IMR-90 (cell line): ENCODE results near the gene AP3M1. TPM values are rescaled to one million over a fixed set of nuclear protein-coding genes. Genes with fewer than 3 reads are reported as not detected.

Experiments
- ATAC-seq: fragments of 200-7000 bp; cut with Tn5 transposase; 2 replicates; pipeline ENCODE4 v1.9.1; 2020; ENCODE audit warnings: low read depth, mild to moderate bottlenecking, moderate library complexity
- BruUV-seq: library from RNA; stranded (reverse); fragments of 400-500 nt; replicated peaks from 2 replicates; lab custom pipeline; 2021; lab: Mats Ljungman, UMichigan
- CTCF ChIA-PET: fragments of 300-600 bp; formaldehyde crosslinking; extraction: SDS; loops from one replicate; lab custom pipeline; 2021; ENCODE audit warnings: antibody characterized with exemption; lab: Yijun Ruan, JAX
- POLR2A ChIA-PET: fragments of 300-600 bp; sonication (Branson Sonifier 250); formaldehyde crosslinking; loops from one replicate; lab custom pipeline; 2022; ENCODE audit warnings: antibody characterized with exemption; ENCODE audit not compliant: unreplicated experiment; lab: Charles Lee
- DNase-seq: peaks from one replicate; pipeline ENCODE4 v3.0.0; 2013
- H2AFZ ChIP-seq: replicated peaks from 2 replicates; pipeline ENCODE3; 2013; ENCODE audit warnings: low read length, mild to moderate bottlenecking; ENCODE audit not compliant: poor library complexity
- H2AK5ac ChIP-seq: 2 replicates; pipeline ENCODE4 v1.6.1; 2013; ENCODE audit warnings: low read depth, low read length, inconsistent platforms
- H2AK9ac ChIP-seq: replicated peaks from 2 replicates; pipeline ENCODE3; 2013; ENCODE audit warnings: mild to moderate bottlenecking, low read depth, low read length, moderate library complexity; ENCODE audit not compliant: poor library complexity
- H2BK120ac ChIP-seq: 2 replicates; pipeline ENCODE4 v1.6.1; 2013; ENCODE audit warnings: low read depth, low read length, inconsistent platforms
- H2BK15ac ChIP-seq: 3 replicates; pipeline ENCODE4 v1.6.1; 2013; ENCODE audit warnings: low read depth, low read length, inconsistent platforms
- H2BK20ac ChIP-seq: 2 replicates; pipeline ENCODE4 v1.6.1; 2013; ENCODE audit warnings: low read depth, mild to moderate bottlenecking, inconsistent platforms, low read length, moderate library complexity
- H2BK5ac ChIP-seq: 2 replicates; pipeline ENCODE4 v1.6.1; 2013; ENCODE audit warnings: mild to moderate bottlenecking, low read depth, low read length, inconsistent platforms; ENCODE audit not compliant: poor library complexity, severe bottlenecking
- H3K14ac ChIP-seq: replicated peaks from 2 replicates; pipeline ENCODE4 v1.6.1; 2013; ENCODE audit warnings: low read depth, low read length, inconsistent platforms
- H3K18ac ChIP-seq: 2 replicates; pipeline ENCODE4 v1.6.1; 2013; ENCODE audit warnings: low read depth, low read length, control low read depth
- H3K23ac ChIP-seq: 2 replicates; pipeline ENCODE4 v1.6.1; 2013; ENCODE audit warnings: low read depth, low read length, inconsistent platforms
- H3K27ac ChIP-seq: 2 replicates; pipeline ENCODE4 v1.5.1; 2013; ENCODE audit warnings: mild to moderate bottlenecking, control low read depth, low read length; ENCODE audit not compliant: insufficient read depth
- H3K27me3 ChIP-seq: 2 replicates; pipeline ENCODE4 v1.6.1; 2013; ENCODE audit warnings: low read length; ENCODE audit not compliant: control insufficient read depth, insufficient read depth
- H3K36me3 ChIP-seq: 2 replicates; pipeline ENCODE4 v1.6.1; 2013; ENCODE audit warnings: low read length, mixed read lengths; ENCODE audit not compliant: control insufficient read depth, insufficient read depth
- H3K4ac ChIP-seq: 2 replicates; pipeline ENCODE4 v1.6.1; 2013; ENCODE audit warnings: low read depth, low read length, inconsistent platforms
- H3K4me1 ChIP-seq: 2 replicates; pipeline ENCODE4 v1.6.1; 2013; ENCODE audit warnings: low read length, mixed read lengths; ENCODE audit not compliant: control insufficient read depth, insufficient read depth
- H3K4me2 ChIP-seq: 2 replicates; pipeline ENCODE4 v1.6.1; 2013; ENCODE audit warnings: low read depth, mild to moderate bottlenecking, control low read depth, low read length, moderate library complexity
- H3K4me3 ChIP-seq: 2 replicates; pipeline ENCODE4 v1.5.1; 2013; ENCODE audit warnings: low read depth, mild to moderate bottlenecking, control low read depth, low read length, moderate library complexity; ENCODE audit not compliant: insufficient read depth
- H3K56ac ChIP-seq: 2 replicates; pipeline ENCODE4 v1.6.1; 2013; ENCODE audit warnings: low read length, inconsistent platforms; ENCODE audit not compliant: insufficient read depth; ENCODE audit errors: extremely low read depth
- H3K79me1 ChIP-seq, 2 experiments: 2 replicates each; pipeline ENCODE4 v1.6.1; 2013; ENCODE audit warnings: low read length in 2 of 2, inconsistent platforms in 1 of 2, low read depth in 1 of 2
- H3K9ac ChIP-seq: 2 replicates; pipeline ENCODE4 v1.6.1; 2013; ENCODE audit warnings: low read depth, low read length, control low read depth
- H3K9me1 ChIP-seq: 2 replicates; pipeline ENCODE4 v1.6.1; 2013; ENCODE audit warnings: low read length, inconsistent platforms; ENCODE audit not compliant: insufficient read depth
- H3K9me3 ChIP-seq: 2 replicates; pipeline ENCODE4 v1.6.1; 2013; ENCODE audit warnings: low read length; ENCODE audit not compliant: control insufficient read depth, insufficient read depth
- H4K20me1 ChIP-seq: 2 replicates; pipeline ENCODE4 v1.6.1; 2013; ENCODE audit warnings: low read length, inconsistent platforms; ENCODE audit not compliant: insufficient read depth
- H4K5ac ChIP-seq: 2 replicates; pipeline ENCODE4 v1.6.1; 2013; ENCODE audit warnings: mild to moderate bottlenecking, low read depth, low read length, control low read depth
- H4K8ac ChIP-seq, 2 experiments: 2 replicates each; pipeline ENCODE4 v1.6.1; 2013; ENCODE audit warnings: low read depth in 2 of 2, low read length in 2 of 2, control low read depth in 1 of 2, inconsistent platforms in 1 of 2
- H4K91ac ChIP-seq: 2 replicates; pipeline ENCODE4 v1.6.1; 2013; ENCODE audit warnings: low read depth, low read length, inconsistent platforms; ENCODE audit not compliant: insufficient read depth
- BHLHE40 ChIP-seq: fragments of 150-350 bp; IDR thresholded peaks from 2 replicates; pipeline ENCODE4 v1.6.1; 2016; ENCODE audit warnings: mild to moderate bottlenecking, low read depth, low read length
- CHD1 ChIP-seq: IDR thresholded peaks from 2 replicates; pipeline ENCODE4 v1.6.1; 2012; ENCODE audit warnings: low read depth, low read length, improper control_type of control experiment
- MAFK ChIP-seq: IDR thresholded peaks from 2 replicates; pipeline ENCODE4 v1.6.1; 2012; ENCODE audit warnings: low read depth, low read length, improper control_type of control experiment
- NFE2L2 ChIP-seq: fragments of 150-350 bp; IDR thresholded peaks from 2 replicates; pipeline ENCODE4 v1.6.1; 2016; ENCODE audit warnings: low read depth, mild to moderate bottlenecking, low read length
- RAD21 ChIP-seq: IDR thresholded peaks from 2 replicates; pipeline ENCODE4 v1.6.1; 2012; ENCODE audit warnings: low read length, improper control_type of control experiment
- RCOR1 ChIP-seq: IDR thresholded peaks from 2 replicates; pipeline ENCODE4 v1.6.1; 2012; ENCODE audit warnings: mild to moderate bottlenecking, low read length, improper control_type of control experiment; ENCODE audit not compliant: insufficient replicate concordance
- RFX5 ChIP-seq: IDR thresholded peaks from 2 replicates; pipeline ENCODE4 v1.8.0; 2012; ENCODE audit warnings: low read depth, mild to moderate bottlenecking, low read length, moderate library complexity
- SMC3 ChIP-seq: fragments of 150-350 bp; IDR thresholded peaks from 2 replicates; pipeline ENCODE4 v1.6.1; 2016; ENCODE audit warnings: low read depth, mild to moderate bottlenecking, antibody characterized with exemption, low read length, moderate library complexity
- dilution Hi-C: fragments of 300-500 bp; cut with HindIII; formaldehyde crosslinking; loops from one replicate; pipeline ENCODE4 v1.14.3; 2018; ENCODE audit warnings: low sequenced_read_pairs; ENCODE audit not compliant: unreplicated experiment
- in situ Hi-C: fragments of 300-500 bp; cut with MboI; formaldehyde crosslinking; loops from 3 replicates; pipeline ENCODE4 v1.14.3; 2019; ENCODE audit warnings: low sequenced_read_pairs, inconsistent platforms, mixed read lengths
- intact Hi-C: fragments of 100-400 bp; cut with micrococcal nuclease; formaldehyde crosslinking; loops from 2 replicates; pipeline ENCODE4 v1.10.0; 2022
- polyA plus RNA-seq, 3 experiments: library from polyadenylated mRNA; depleted of rRNA; stranded (reverse); fragments of >200 nt; gene quantifications; 2 replicates each; pipeline ENCODE4 v1.2.3, GENCODE V29; 2012; ENCODE audit warnings: low replicate concordance in 1 of 3
- total RNA-seq: library from RNA; depleted of rRNA; stranded (reverse); fragments of >200 nt; gene quantifications from 2 replicates; pipeline ENCODE4 v1.2.3, GENCODE V29; 2012
- TF ChIP-seq, protein P1 (sequence below): fragments of 150-350 bp; IDR thresholded peaks from 2 replicates; pipeline ENCODE4 v1.6.1; 2017; ENCODE audit warnings: mild to moderate bottlenecking, antibody characterized with exemption, low read length, low read depth
- TF ChIP-seq, protein P2 (sequence below): conservative IDR thresholded peaks from 2 replicates; pipeline ENCODE4 v1.5.1; 2012; ENCODE audit warnings: mild to moderate bottlenecking, low read depth, low read length, improper control_type of control experiment

Gene AP3M1
- total and polyA plus RNA-seq, 2 of the 4 experiments (the other 2 are of a cell fraction): 26.6 to 46.4 TPM

DNA sequence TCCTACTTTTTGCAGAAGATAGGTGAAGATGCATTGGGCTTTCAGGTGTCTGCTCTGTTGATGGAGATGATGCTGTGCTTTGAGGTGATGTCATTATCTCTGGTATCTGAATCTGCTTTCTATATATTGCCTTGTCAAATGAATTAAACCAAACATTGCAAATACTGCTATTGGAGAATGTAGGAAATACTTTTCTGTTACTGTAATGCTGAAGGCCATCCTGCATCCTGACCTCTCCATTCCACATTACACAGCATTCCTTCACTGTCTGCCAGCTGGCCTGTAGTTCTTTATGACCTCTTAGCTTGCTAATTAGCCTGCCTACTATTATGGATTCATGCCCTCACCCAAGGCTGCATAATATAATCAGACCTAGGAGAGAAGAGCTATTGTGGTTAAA lies 79.5 kb downstream of the AP3M1 start:
- Histone ChIP-seq H2BK20ac (no peak overlapping the region), H3K27ac (no peak overlapping the region; the same call in 1 of the 2 replicates), H4K5ac (no peak overlapping the region), H2BK120ac (no peak overlapping the region), H3K79me1 (peaks cover 25 to 63% of the 10 kb centered on the region in 2 experiments), H4K91ac (no peak overlapping the region), H3K9me3 (no peaks in the 10 kb centered on the region), H3K9me1 (peaks cover 17% of the 10 kb centered on the region), H3K18ac (no peak overlapping the region), H3K4me3 (no peak overlapping the region), H3K56ac (no peak overlapping the region), H2AFZ (no peak overlapping the region), H2BK5ac (peak overlapping the region; percentile 35), H3K4me2 (no peak overlapping the region), H3K9ac (no peak overlapping the region), H3K4me1 (peaks cover 18% of the 10 kb centered on the region), H4K8ac (no peak overlapping the region), H4K20me1 (peaks cover 59% of the 10 kb centered on the region), H3K4ac (no peak overlapping the region), H3K36me3 (peaks cover 30% of the 10 kb centered on the region), H2AK9ac (no peak overlapping the region), H3K14ac (no peak overlapping the region), H3K27me3 (no peaks in the 10 kb centered on the region), H3K23ac (no peak overlapping the region), H2AK5ac (no peak overlapping the region), H2BK15ac (no peak overlapping the region)
- intact Hi-C loops: no loop called here
- BruUV-seq: no TSS peak
- CTCF ChIA-PET: interaction anchor here (0.5 to 1.8 kb wide), 3 partner anchors 10 to 160 kb away, joined by 3 to 10 read pairs (median 3); no protein-coding TSS in a partner anchor
- in situ Hi-C loops: no loop called here
- dilution Hi-C loops: no loop called here
- DNase-seq (peak; percentile 92), ATAC-seq (peak; percentile 87)
- POLR2A ChIA-PET: interaction anchor here (0.5 kb wide), 1 partner anchor 70 kb away, joined by 3 read pairs; no protein-coding TSS in a partner anchor
- TF ChIP-seq MAFK (peak; percentile 39; the same call in 1 of the 2 replicates), BHLHE40 (no peak), RCOR1 (peak; percentile 37), CHD1 (no peak), NFE2L2 (peak; percentile 21; the same call in 1 of the 2 replicates), RFX5 (no peak), SMC3 (no peak), RAD21 (no peak)
- TF ChIP-seq, protein P1, sequence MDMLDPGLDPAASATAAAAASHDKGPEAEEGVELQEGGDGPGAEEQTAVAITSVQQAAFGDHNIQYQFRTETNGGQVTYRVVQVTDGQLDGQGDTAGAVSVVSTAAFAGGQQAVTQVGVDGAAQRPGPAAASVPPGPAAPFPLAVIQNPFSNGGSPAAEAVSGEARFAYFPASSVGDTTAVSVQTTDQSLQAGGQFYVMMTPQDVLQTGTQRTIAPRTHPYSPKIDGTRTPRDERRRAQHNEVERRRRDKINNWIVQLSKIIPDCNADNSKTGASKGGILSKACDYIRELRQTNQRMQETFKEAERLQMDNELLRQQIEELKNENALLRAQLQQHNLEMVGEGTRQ: no peak
- TF ChIP-seq, protein P2, sequence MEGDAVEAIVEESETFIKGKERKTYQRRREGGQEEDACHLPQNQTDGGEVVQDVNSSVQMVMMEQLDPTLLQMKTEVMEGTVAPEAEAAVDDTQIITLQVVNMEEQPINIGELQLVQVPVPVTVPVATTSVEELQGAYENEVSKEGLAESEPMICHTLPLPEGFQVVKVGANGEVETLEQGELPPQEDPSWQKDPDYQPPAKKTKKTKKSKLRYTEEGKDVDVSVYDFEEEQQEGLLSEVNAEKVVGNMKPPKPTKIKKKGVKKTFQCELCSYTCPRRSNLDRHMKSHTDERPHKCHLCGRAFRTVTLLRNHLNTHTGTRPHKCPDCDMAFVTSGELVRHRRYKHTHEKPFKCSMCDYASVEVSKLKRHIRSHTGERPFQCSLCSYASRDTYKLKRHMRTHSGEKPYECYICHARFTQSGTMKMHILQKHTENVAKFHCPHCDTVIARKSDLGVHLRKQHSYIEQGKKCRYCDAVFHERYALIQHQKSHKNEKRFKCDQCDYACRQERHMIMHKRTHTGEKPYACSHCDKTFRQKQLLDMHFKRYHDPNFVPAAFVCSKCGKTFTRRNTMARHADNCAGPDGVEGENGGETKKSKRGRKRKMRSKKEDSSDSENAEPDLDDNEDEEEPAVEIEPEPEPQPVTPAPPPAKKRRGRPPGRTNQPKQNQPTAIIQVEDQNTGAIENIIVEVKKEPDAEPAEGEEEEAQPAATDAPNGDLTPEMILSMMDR: no peak
